ENCODE data around the gene SRL.

- no peak for TF ChIP-seq CTCF (IDR thresholded peaks at IDR 0.05)
- TF ChIP-seq POLR2A (IDR thresholded peaks at IDR 0.05) = peak in 2 of 4 donors; percentile 64 to 70
Observed at GRCh38 chr16:4253394-4254150, 11.7 kb upstream of the SRL start.
